ENCODE measurements around the gene ADIPOQ.

GRCh38 chr3:186852994-186853393, 10.5 kb downstream of the ADIPOQ start:
- TF ChIP-seq CTCF (IDR thresholded peaks at IDR 0.05) (no peak), POLR2A (IDR thresholded peaks at IDR 0.05) (no peak)

Data from Peyer's patch (tissue), 4 donors.